ENCODE results near the gene SLC51A.
"Not testable (repeated sequence)": the region's sequence is repeated elsewhere in the genome, so short reads cannot be mapped to it uniquely, and the experiment has no call there.

Gene SLC51A

GRCh38 chr3:196216089-196216564 is at the start of gene SLC51A:
TSS of gene SLC51A (plus strand) at chr3:196216534. CDS start at chr3:196216713, 179 bp downstream.
- DNase-seq (ENCODE audit: low read depth), result no peak

DNA sequence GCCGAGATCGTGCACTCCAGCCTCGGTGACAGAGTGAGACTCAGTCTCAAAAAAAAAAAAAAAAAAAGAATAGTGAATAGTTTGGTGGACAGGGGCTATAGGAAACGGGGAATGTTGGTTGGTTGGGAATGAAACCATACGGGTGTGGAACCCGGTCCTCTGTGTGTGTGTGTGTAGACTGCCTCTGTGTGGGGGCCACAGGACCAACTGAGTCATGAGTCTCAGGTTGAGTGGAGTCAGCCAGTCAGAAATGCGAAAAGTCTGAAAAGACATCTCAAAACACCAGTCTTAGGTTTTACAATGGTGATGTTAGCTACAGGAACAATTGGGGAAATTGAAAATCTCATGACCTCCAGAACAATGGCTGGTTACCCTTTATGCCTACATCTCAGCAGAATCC is 49.6 kb upstream of the SLC51A start:
- DNase-seq (ENCODE audit: low read depth), result no peak

- DNase-seq (ENCODE audit: low read depth), result no peak
These were observed 47.4 kb upstream of the SLC51A start for GRCh38 chr3:196168808-196169391.

DNA sequence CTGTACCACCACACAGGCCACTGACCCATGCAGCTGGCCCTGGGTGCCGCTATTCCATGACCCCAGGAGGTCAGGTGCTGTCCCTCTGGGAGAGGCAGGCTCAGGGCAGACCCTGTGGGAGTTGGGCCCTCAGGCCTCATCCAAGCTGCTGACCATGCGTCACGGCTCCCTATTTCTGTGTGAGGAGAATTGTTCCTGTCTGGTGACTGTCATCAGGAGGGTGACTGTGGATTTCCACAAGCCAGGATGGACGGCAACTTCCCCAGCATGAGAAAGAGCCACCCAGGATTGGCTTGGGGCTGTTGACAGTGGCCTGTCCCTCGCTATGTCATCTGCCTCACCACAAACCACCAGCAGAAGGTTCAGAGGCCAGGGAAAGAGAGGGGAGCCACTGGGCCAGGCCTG is 46.5 kb upstream of the SLC51A start:
- DNase-seq (ENCODE audit: low read depth), result no peak

GRCh38 chr3:196170296-196170695 is 46.0 kb upstream of the SLC51A start:
- not testable (repeated sequence) for DNase-seq (ENCODE audit: low read depth)

DNA sequence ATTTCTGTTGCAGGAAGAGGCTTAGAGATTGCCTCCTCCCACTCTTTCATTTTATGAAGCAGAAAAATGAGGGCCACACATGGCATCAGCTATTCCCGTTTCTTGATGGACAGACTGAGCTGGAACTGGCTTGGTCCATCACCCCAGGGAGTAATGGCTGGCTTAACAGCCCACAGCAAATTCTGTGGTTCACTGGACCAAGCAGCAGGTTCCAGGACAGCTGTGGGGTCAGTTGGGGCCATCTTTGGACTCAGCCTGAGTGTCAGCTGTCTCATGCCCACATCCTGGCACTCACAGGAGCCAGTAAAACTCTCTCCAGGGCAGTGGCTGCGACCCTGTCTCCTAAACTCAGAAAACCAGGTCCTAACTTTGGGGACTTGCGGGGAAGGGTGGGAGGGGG is 41.7 kb upstream of the SLC51A start:
- DNase-seq (ENCODE audit: low read depth), result no peak

DNA sequence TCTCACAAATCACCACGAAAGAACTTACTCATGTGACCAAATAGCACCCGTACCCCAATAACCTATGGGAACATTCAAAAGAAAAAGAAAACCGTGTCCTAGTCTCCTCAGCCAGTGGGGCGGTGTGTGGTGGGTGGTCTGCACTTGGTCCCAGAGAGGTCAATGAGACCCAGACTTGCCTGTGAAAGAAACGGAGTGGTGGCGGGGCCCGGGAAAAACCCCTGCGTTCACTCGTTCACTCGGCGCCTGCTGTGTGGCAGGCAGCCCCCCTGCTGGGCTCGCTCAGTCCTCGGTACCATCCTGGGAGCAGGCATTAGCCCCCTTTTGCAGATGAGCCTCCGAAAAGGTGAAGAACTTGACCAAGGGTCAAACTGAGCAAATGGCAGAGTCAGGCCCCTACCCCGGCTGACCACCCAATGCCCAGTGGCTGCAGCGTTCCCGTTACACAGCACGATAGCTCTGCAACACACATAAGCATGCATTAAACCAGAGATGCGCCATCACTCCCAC is 41.2 kb upstream of the SLC51A start:
- DNase-seq (ENCODE audit: low read depth), result no peak

- no peak for DNase-seq (ENCODE audit: low read depth)
These were observed 40.6 kb upstream of the SLC51A start for GRCh38 chr3:196175722-196176121.

GRCh38 chr3:196177567-196177966 is 38.8 kb upstream of the SLC51A start:
- DNase-seq (ENCODE audit: low read depth), result no peak

- DNase-seq (ENCODE audit: low read depth), result no peak
These were observed 38.4 kb upstream of the SLC51A start for GRCh38 chr3:196177967-196178366.

DNA sequence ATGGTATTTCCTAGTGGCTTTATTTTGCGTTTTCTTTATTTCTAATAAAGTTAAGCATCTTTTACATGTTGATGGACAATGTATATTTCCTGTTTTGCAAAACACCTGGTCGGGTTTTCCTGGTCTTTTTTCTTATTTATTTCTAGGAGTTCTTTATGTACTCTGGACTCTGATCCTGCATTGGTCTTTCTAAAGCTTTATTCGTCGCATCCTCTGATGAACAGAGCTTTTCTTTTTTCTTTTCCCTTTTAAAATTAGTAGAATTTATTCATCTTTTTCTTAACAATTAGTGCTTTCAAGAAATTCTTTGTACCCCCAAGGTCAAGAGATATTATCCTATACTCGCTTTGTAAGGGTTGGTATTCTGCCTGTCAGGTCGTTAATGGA is 37.3 kb upstream of the SLC51A start:
- no peak for DNase-seq (ENCODE audit: low read depth)

DNA sequence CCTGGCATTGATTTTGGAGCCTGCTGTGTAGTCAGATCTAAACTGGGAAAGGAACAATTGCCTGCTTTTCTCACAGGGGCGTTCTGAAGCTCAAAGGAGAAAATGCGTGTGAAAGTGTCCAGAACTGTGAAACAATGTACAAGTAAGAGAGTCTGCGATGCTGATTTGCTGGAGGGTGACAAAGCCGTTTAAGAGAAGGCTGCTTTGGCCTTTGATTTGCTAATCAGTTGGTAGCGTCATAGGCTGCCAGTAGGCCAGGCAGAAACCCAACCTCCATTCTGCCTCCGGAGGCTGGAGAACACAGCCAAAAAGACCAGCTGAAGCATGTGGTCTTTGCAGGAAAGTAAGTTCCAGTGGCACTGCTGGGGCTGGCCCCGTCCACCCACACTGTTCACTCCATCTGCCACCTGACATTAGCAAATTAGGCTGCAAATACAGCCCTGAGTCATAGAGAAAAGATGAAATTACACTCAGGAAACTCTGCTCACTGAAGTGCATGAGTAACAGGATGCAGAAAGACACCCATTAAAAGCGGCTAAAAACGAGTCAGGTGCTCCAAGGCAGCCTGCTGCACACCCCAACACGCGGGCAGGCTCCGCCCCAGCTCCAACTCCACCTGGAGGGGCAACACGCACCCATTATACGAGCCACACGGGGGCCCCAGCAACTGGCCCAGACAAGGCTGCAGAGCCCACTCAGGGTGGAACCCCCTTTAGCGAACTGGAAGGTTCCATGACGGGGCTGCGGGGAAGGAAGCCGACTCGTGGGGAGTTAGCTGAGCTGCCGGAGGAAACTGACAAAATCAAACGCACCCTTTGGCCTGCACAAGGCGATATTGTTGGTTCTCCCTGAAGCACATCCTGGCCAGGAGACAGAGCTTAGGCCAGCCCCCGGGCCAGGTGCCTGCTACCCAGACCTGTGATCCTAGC is 36.7 kb upstream of the SLC51A start:
- peak; percentile 82 for DNase-seq (ENCODE audit: low read depth)

GRCh38 chr3:196180346-196180745 is 36.0 kb upstream of the SLC51A start:
- no peak for DNase-seq (ENCODE audit: low read depth)

GRCh38 chr3:196181127-196181546 is 35.2 kb upstream of the SLC51A start:
- DNase-seq (ENCODE audit: low read depth), result no peak

DNA sequence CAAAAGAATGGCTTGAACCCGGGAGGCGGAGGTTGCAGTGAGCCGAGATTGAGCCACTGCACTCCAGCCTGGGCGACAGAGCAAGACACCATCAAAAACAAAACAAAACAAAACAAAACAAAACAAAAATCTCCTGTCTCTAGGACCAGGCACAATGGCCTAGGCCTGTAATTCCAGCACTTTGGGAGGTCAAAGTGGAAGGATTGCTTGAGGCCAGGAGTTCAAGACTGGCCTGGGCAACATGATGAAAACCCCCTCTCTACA is 32.2 kb upstream of the SLC51A start:
- DNase-seq (ENCODE audit: low read depth), result not testable (repeated sequence)

- no peak for DNase-seq (ENCODE audit: low read depth)
These were observed 31.5 kb upstream of the SLC51A start for GRCh38 chr3:196184881-196185280.

DNA sequence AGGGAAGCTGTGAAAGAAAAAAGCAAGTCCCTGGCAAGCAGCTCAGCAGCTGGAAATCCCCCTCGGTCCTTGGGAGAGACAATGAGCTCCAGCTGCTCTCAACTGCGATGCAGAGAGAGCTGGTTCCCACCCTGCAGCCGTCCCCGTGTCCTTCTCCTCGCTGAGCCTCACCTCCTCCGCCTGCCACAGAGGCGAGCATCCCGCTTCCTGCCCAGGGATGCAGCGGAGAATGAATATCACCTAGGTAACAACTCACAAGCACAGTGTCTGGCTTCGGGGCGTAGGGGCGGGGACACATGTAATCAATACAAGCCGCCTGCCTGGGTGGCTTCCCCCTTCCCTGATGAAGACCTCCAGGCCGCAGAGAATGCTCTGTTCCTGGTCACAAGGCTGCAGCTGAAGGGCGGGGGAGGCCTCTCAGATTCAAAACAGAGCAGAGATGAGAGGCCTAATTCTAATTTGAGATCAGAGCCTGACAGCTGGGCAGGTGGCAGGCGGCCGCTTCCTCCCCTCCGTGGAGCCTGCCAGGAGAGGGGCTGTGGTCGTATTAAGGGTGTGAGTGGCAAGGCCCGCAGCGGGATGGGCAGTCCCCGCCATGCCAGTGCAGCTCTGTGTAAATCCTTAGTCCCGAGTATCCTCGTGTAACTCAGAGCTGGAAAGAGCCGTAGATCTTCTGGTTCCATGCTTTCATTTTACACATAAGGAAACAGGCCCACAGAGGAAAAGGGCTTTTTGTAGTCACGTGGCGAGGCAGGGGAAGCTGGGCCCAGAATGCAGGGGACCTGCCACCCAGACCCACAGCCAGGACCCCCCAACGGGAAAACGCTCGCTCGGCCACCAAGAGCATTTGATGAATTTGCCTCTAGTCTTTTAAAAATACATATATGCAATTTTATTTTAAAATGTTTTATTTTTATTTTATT is 29.4 kb upstream of the SLC51A start:
- DNase-seq (ENCODE audit: low read depth), result no peak

GRCh38 chr3:196189566-196190347 is 26.6 kb upstream of the SLC51A start:
- DNase-seq (ENCODE audit: low read depth), result no peak

GRCh38 chr3:196192036-196192523 is 24.3 kb upstream of the SLC51A start:
- DNase-seq (ENCODE audit: low read depth), result no peak

DNA sequence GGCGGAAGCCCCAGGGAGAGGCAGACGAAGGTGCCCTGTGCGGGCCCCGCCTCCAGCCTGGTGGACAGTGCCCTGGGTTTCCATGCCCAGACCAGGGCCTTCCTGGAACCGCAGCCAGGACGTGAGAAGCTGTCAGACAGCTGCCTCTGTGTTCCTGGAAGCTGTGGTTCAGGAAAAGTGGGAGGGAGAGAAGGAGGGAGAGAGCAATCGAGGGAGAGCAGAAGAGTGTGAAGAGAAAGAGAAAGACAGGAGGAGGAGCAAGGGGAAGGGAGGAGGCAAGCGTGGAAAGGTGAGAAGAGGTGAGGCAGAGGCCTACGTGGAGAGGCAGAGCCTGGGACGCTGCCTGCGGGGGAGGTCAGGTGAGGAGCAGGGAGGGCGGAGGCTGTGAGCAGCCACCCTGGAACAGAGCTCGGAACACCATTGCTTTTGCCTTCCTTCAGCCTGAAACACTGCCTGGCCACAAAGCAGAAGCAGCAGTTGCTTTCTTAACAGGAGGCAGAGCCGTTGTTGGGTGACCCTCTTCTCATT is 23.7 kb upstream of the SLC51A start:
- no peak for DNase-seq (ENCODE audit: low read depth)

DNA sequence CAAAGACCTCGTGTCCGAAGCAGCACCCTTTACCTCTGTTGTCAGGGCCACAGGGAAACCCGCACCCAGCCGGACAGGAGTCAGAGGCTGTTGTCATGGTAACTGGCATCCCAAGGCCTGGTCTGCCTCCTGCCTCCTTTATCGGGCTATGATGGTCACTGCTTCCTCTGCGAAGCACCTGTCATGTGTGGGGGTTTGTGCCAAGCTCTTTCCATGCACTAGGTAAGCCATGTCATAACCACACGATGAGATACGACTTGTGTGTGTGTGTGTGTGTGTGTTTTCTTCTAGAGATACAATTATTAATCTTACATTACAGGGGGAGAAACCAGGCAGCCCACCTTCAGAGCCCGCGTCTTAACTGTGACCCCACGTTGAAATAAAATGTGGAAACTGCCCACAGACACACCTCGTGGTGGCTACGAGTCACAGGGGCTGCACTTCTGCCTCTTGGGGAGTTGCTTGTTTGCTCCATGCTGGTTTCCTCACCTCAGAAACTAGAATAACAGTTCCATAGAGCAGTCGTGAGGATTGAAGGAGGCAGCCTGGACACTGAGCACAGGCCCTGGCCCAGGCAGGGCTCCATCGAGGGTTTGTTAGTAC is 23.1 kb upstream of the SLC51A start:
- DNase-seq (ENCODE audit: low read depth), result no peak
